Effector memory CD8-positive, alpha-beta T cell (primary cell): ENCODE results near the gene SRRT.

Experiments
- ATAC-seq: fragments of 150-1000 bp; cut with Tn5 transposase; replicated peaks from 2 replicates; pipeline ENCODE4 v1.10.0; 2021; ENCODE audit warnings: mild to moderate bottlenecking, moderate library complexity
- DNase-seq, 3 experiments: peaks; one replicate each; pipeline ENCODE4 v3.0.0; 2021
- H3K27ac Mint-ChIP-seq, 2 donors: one replicate each; pipeline ENCODE4 v1.8.0; 2022; ENCODE audit warnings: mild to moderate bottlenecking in 2 of 2, mixed read lengths in 2 of 2, moderate library complexity in 2 of 2
- H3K27me3 Mint-ChIP-seq, 2 donors: one replicate each; pipeline ENCODE4 v1.8.0; 2022; ENCODE audit warnings: mixed read lengths in 2 of 2
- H3K36me3 Mint-ChIP-seq: one replicate; pipeline ENCODE4 v1.8.0; 2022; ENCODE audit warnings: mild to moderate bottlenecking, moderate library complexity, mixed read lengths; ENCODE audit not compliant: insufficient read depth
- H3K4me1 Mint-ChIP-seq, 2 donors: one replicate each; pipeline ENCODE4 v1.8.0; 2022; ENCODE audit warnings: low read depth in 2 of 2, mixed read lengths in 2 of 2
- H3K4me3 Mint-ChIP-seq, 2 donors: one replicate each; pipeline ENCODE4 v1.8.0; 2022; ENCODE audit warnings: mild to moderate bottlenecking in 2 of 2, mixed read lengths in 2 of 2, moderate library complexity in 2 of 2
- H3K9me3 Mint-ChIP-seq, 2 donors: one replicate each; pipeline ENCODE4 v1.8.0; 2022; ENCODE audit warnings: mixed read lengths in 2 of 2

Gene SRRT

GRCh38 chr7:100890653-100891567, 16.0 kb downstream of the SRRT start:
- Mint-ChIP-seq H3K27ac (peak overlapping the region in 1 of 2 donors; percentile 65), H3K27me3 (peaks cover 31 to 51% of the 10 kb centered on the region in 2 donors), H3K4me1 (peaks cover 35 to 37% of the 10 kb centered on the region in 2 donors), H3K36me3 (peaks cover 45% of the 10 kb centered on the region), H3K9me3 (no peaks in the 10 kb centered on the region), H3K4me3 (peak overlapping the region; percentile 84)
- ATAC-seq = no peak
- no peak for DNase-seq

GRCh38 chr7:100891568-100892247, 16.8 kb downstream of the SRRT start:
- H3K4me3 Mint-ChIP-seq = peak overlapping the region; percentile 57 to 66
- peaks cover 36 to 40% of the 10 kb centered on the region in 2 donors for H3K4me1 Mint-ChIP-seq
- peaks cover 36 to 59% of the 10 kb centered on the region in 2 donors for H3K27me3 Mint-ChIP-seq
- no peak overlapping the region for H3K27ac Mint-ChIP-seq
- peaks cover 43% of the 10 kb centered on the region for H3K36me3 Mint-ChIP-seq
- ATAC-seq = no peak
- no peaks in the 10 kb centered on the region for H3K9me3 Mint-ChIP-seq
- DNase-seq = no peak

GRCh38 chr7:100892364-100893317, 17.7 kb downstream of the SRRT start:
- peak overlapping the region; percentile 33 to 57 for H3K4me3 Mint-ChIP-seq
- peaks cover 41 to 65% of the 10 kb centered on the region in 2 donors for H3K27me3 Mint-ChIP-seq
- no peak for DNase-seq
- ATAC-seq = no peak
- H3K27ac Mint-ChIP-seq = no peak overlapping the region
- peaks cover 27 to 33% of the 10 kb centered on the region in 2 donors for H3K4me1 Mint-ChIP-seq
- H3K36me3 Mint-ChIP-seq = peaks cover 33% of the 10 kb centered on the region
- H3K9me3 Mint-ChIP-seq = no peaks in the 10 kb centered on the region

GRCh38 chr7:100893318-100893895, 18.5 kb downstream of the SRRT start:
- ATAC-seq = no peak
- H3K27ac Mint-ChIP-seq = no peak overlapping the region
- H3K27me3 Mint-ChIP-seq = peaks cover 49 to 73% of the 10 kb centered on the region in 2 donors
- H3K9me3 Mint-ChIP-seq = no peaks in the 10 kb centered on the region
- peak overlapping the region; percentile 48 to 60 for H3K4me3 Mint-ChIP-seq
- peaks cover 19 to 26% of the 10 kb centered on the region in 2 donors for H3K4me1 Mint-ChIP-seq
- H3K36me3 Mint-ChIP-seq = peaks cover 26% of the 10 kb centered on the region
- DNase-seq = no peak

GRCh38 chr7:100893910-100894721, 19.2 kb downstream of the SRRT start:
- Mint-ChIP-seq H3K4me1 (peaks cover 16 to 21% of the 10 kb centered on the region in 2 donors), H3K27me3 (peaks cover 51 to 75% of the 10 kb centered on the region in 2 donors), H3K9me3 (no peaks in the 10 kb centered on the region), H3K27ac (no peak overlapping the region), H3K4me3 (peak overlapping the region; percentile 60 to 88), H3K36me3 (peaks cover 21% of the 10 kb centered on the region)
- ATAC-seq (no peak), DNase-seq (no peak)

GRCh38 chr7:100894860-100895700, 20.2 kb downstream of the SRRT start:
- Mint-ChIP-seq H3K4me3 (peak overlapping the region; percentile 57 to 88), H3K9me3 (no peaks in the 10 kb centered on the region), H3K27ac (no peak overlapping the region), H3K4me1 (peaks cover 15 to 20% of the 10 kb centered on the region in 2 donors), H3K27me3 (peaks cover 51 to 81% of the 10 kb centered on the region in 2 donors), H3K36me3 (peaks cover 18% of the 10 kb centered on the region)
- peak; percentile 62 to 63 (median 62) for DNase-seq
- peak; percentile 9 for ATAC-seq

GRCh38 chr7:100895701-100895955, 20.7 kb downstream of the SRRT start, which contains the start of gene ACHE:
Gene ACHE, minus strand, starts transcription at chr7:100895888. Its CDS starts 1,656 bp downstream, at chr7:100894232.
- Mint-ChIP-seq H3K36me3 (peaks cover 13% of the 10 kb centered on the region), H3K4me3 (peak within 1 kb of the TSS; percentile 88 to 93), H3K9me3 (no peaks in the 10 kb centered on the region), H3K27ac (peak within 1 kb of the TSS; percentile 76 to 86), H3K4me1 (peaks cover 10 to 16% of the 10 kb centered on the region in 2 donors), H3K27me3 (peaks cover 51 to 81% of the 10 kb centered on the region in 2 donors)
- no peak for ATAC-seq
- no peak for DNase-seq

- Mint-ChIP-seq H3K27me3 (peaks cover 55 to 81% of the 10 kb centered on the region in 2 donors), H3K9me3 (no peaks in the 10 kb centered on the region), H3K4me3 (peak overlapping the region; percentile 88 to 93), H3K27ac (peak overlapping the region; percentile 76 to 86), H3K36me3 (peaks cover 11% of the 10 kb centered on the region), H3K4me1 (peaks cover 8 to 14% of the 10 kb centered on the region in 2 donors)
- peak; percentile 74 for ATAC-seq
- DNase-seq = peak; percentile 44 to 51 (median 49)
Observed at GRCh38 chr7:100895956-100896731, 21.2 kb downstream of the SRRT start.

- no peak overlapping the region for H3K27ac Mint-ChIP-seq
- peak; percentile 47 to 58 (median 47) for DNase-seq
- no peaks in the 10 kb centered on the region for H3K9me3 Mint-ChIP-seq
- peaks cover 11% of the 10 kb centered on the region for H3K36me3 Mint-ChIP-seq
- peaks cover 5 to 12% of the 10 kb centered on the region in 2 donors for H3K4me1 Mint-ChIP-seq
- peak overlapping the region; percentile 88 to 93 for H3K4me3 Mint-ChIP-seq
- peak; percentile 60 for ATAC-seq
- H3K27me3 Mint-ChIP-seq = peaks cover 48 to 76% of the 10 kb centered on the region in 2 donors
Observed at GRCh38 chr7:100896732-100897608, 22.1 kb downstream of the SRRT start.

- H3K9me3 Mint-ChIP-seq = no peaks in the 10 kb centered on the region
- DNase-seq = no peak
- no peak for ATAC-seq
- no peak overlapping the region for H3K27ac Mint-ChIP-seq
- H3K4me3 Mint-ChIP-seq = peak overlapping the region; percentile 58 to 68
- H3K36me3 Mint-ChIP-seq = peaks cover 11% of the 10 kb centered on the region
- peaks cover 5 to 10% of the 10 kb centered on the region in 2 donors for H3K4me1 Mint-ChIP-seq
- H3K27me3 Mint-ChIP-seq = peaks cover 39 to 76% of the 10 kb centered on the region in 2 donors
Observed at GRCh38 chr7:100897772-100898454, 23.0 kb downstream of the SRRT start.
